GM04504 (cell line): ENCODE data around the gene UQCR10.
A peak's percentile ranks its signal among the peaks of the same experiment; 100 is the strongest.

Source experiments
- DNase-seq: peaks from one replicate; pipeline ENCODE4 v3.0.0-alpha.2; 2012; ENCODE audit warnings: low read depth

UQCR10 gene

GRCh38 chr22:29798318-29798717 is 31.1 kb downstream of the UQCR10 start:
- DNase-seq = no peak

- DNase-seq = no peak
Observed at GRCh38 chr22:29798801-29799200, 31.6 kb downstream of the UQCR10 start.

GRCh38 chr22:29799217-29799680 is 32.1 kb downstream of the UQCR10 start:
- DNase-seq = peak; percentile 95

- DNase-seq = no peak
Observed at GRCh38 chr22:29801153-29801552, 34.0 kb downstream of the UQCR10 start.

GRCh38 chr22:29801796-29802195 is 34.6 kb downstream of the UQCR10 start:
- DNase-seq = no peak

GRCh38 chr22:29803190-29803589 is 36.0 kb downstream of the UQCR10 start:
- no peak for DNase-seq

GRCh38 chr22:29804985-29805384 is 37.8 kb downstream of the UQCR10 start:
- DNase-seq = no peak

GRCh38 chr22:29806196-29806595 is 39.0 kb downstream of the UQCR10 start:
- no peak for DNase-seq

- no peak for DNase-seq
Observed at GRCh38 chr22:29810216-29810615, 43.0 kb downstream of the UQCR10 start.

GRCh38 chr22:29811377-29811776 is 44.2 kb downstream of the UQCR10 start:
- DNase-seq = no peak

- DNase-seq = no peak
Observed at GRCh38 chr22:29813126-29813525, 46.0 kb downstream of the UQCR10 start.

GRCh38 chr22:29813563-29813962 is 46.4 kb downstream of the UQCR10 start:
- no peak for DNase-seq

GRCh38 chr22:29814003-29814402 is 46.8 kb downstream of the UQCR10 start:
- no peak for DNase-seq

- DNase-seq = no peak
Observed at GRCh38 chr22:29815580-29815979, 48.4 kb downstream of the UQCR10 start.

GRCh38 chr22:29816128-29816527 is 49.0 kb downstream of the UQCR10 start:
- no peak for DNase-seq

- no peak for DNase-seq
Observed at GRCh38 chr22:29816539-29816938, 49.4 kb downstream of the UQCR10 start.

GRCh38 chr22:29816980-29817379 is 49.8 kb downstream of the UQCR10 start:
- DNase-seq = no peak

- DNase-seq = no peak
Observed at GRCh38 chr22:29817724-29818123, 50.6 kb downstream of the UQCR10 start.

GRCh38 chr22:29819501-29819900 is 52.3 kb downstream of the UQCR10 start:
- no peak for DNase-seq
